Measurements from ENCODE around the gene C6orf15. TPM values are rescaled to one million over a fixed set of nuclear protein-coding genes. Genes with fewer than 3 reads are reported as not detected.

Gene C6orf15
- total RNA-seq, 1 donor from 2014 or later: not detected

GRCh38 chr6:31130751-31131150, 18.4 kb upstream of the C6orf15 start:
- no peak for TF ChIP-seq CTCF (conservative IDR thresholded peaks at IDR 0.05)
- Mint-ChIP-seq H3K36me3 (no peaks in the 10 kb centered on the region), H3K27me3 (peaks cover 23% of the 10 kb centered on the region), H3K4me3 (no peak overlapping the region), H3K4me1 (ENCODE audit: unreplicated experiment) (peaks cover 5% of the 10 kb centered on the region), H3K27ac (no peak overlapping the region), H3K9me3 (no peaks in the 10 kb centered on the region)
- DNase-seq (ENCODE audit: extremely low spot score, unreplicated experiment): no peak

GRCh38 chr6:31129130-31129529, 16.8 kb upstream of the C6orf15 start:
- no peaks in the 10 kb centered on the region for H3K9me3 Mint-ChIP-seq
- no peak for TF ChIP-seq CTCF (conservative IDR thresholded peaks at IDR 0.05)
- H3K36me3 Mint-ChIP-seq: no peaks in the 10 kb centered on the region
- peaks cover 23% of the 10 kb centered on the region for H3K27me3 Mint-ChIP-seq
- H3K4me3 Mint-ChIP-seq: no peak overlapping the region
- H3K27ac Mint-ChIP-seq: no peak overlapping the region
- DNase-seq (ENCODE audit: extremely low spot score, unreplicated experiment): no peak
- H3K4me1 Mint-ChIP-seq (ENCODE audit: unreplicated experiment): peaks cover 5% of the 10 kb centered on the region

GRCh38 chr6:31128093-31128676, 15.8 kb upstream of the C6orf15 start:
- peaks cover 5% of the 10 kb centered on the region for H3K4me1 Mint-ChIP-seq (ENCODE audit: unreplicated experiment)
- H3K27ac Mint-ChIP-seq: peak overlapping the region; percentile 52
- TF ChIP-seq CTCF (conservative IDR thresholded peaks at IDR 0.05): peak; percentile 88
- H3K9me3 Mint-ChIP-seq: no peaks in the 10 kb centered on the region
- H3K36me3 Mint-ChIP-seq: no peaks in the 10 kb centered on the region
- peaks cover 31% of the 10 kb centered on the region for H3K27me3 Mint-ChIP-seq
- H3K4me3 Mint-ChIP-seq: no peak overlapping the region
- DNase-seq (ENCODE audit: extremely low spot score, unreplicated experiment): no peak

GRCh38 chr6:31126396-31127175, 14.2 kb upstream of the C6orf15 start:
- DNase-seq (ENCODE audit: extremely low spot score, unreplicated experiment): no peak
- no peak overlapping the region for H3K27ac Mint-ChIP-seq

More at GRCh38 chr6:31126396-31127175, 14.2 kb upstream of the C6orf15 start:
- H3K9me3 Mint-ChIP-seq: no peaks in the 10 kb centered on the region
- peaks cover 36% of the 10 kb centered on the region for H3K27me3 Mint-ChIP-seq
- H3K4me1 Mint-ChIP-seq (ENCODE audit: unreplicated experiment): peaks cover 5% of the 10 kb centered on the region
- no peak overlapping the region for H3K4me3 Mint-ChIP-seq
- TF ChIP-seq CTCF (conservative IDR thresholded peaks at IDR 0.05): no peak
- H3K36me3 Mint-ChIP-seq: no peaks in the 10 kb centered on the region
